ENCODE results near the gene PRKD3.

PRKD3 gene

GRCh38 chr2:37342591-37343220 lies 18.1 kb upstream of the PRKD3 start:
- TF ChIP-seq TAF1 (IDR thresholded peaks at IDR 0.05; ENCODE audit: borderline replicate concordance, insufficient read depth, low read length) (no peak), POLR2AphosphoS5 (IDR thresholded peaks at IDR 0.05; ENCODE audit: low read depth, low read length) (no peak), FOXP2 (optimal IDR thresholded peaks at IDR 0.05; ENCODE audit: borderline replicate concordance, extremely low read depth, extremely low read length, insufficient read depth) (no peak), SIN3A (IDR thresholded peaks at IDR 0.05; ENCODE audit: borderline replicate concordance, insufficient read depth, low read length) (no peak), REST (IDR thresholded peaks at IDR 0.05; ENCODE audit: insufficient read depth in 1 of 2, low read depth in 2 of 2, low read length in 2 of 2) (no peak)

GRCh38 chr2:37340637-37341036 lies 16.0 kb upstream of the PRKD3 start:
- no peak for TF ChIP-seq POLR2AphosphoS5 (IDR thresholded peaks at IDR 0.05; ENCODE audit: low read depth, low read length)

GRCh38 chr2:37338933-37339332 lies 14.3 kb upstream of the PRKD3 start:
- TF ChIP-seq POLR2AphosphoS5 (IDR thresholded peaks at IDR 0.05; ENCODE audit: low read depth, low read length) (no peak), TAF1 (IDR thresholded peaks at IDR 0.05; ENCODE audit: borderline replicate concordance, insufficient read depth, low read length) (no peak), SIN3A (IDR thresholded peaks at IDR 0.05; ENCODE audit: borderline replicate concordance, insufficient read depth, low read length) (no peak), FOXP2 (optimal IDR thresholded peaks at IDR 0.05; ENCODE audit: borderline replicate concordance, extremely low read depth, extremely low read length, insufficient read depth) (no peak), REST (IDR thresholded peaks at IDR 0.05; ENCODE audit: insufficient read depth in 1 of 2, low read depth in 2 of 2, low read length in 2 of 2) (no peak)

DNA sequence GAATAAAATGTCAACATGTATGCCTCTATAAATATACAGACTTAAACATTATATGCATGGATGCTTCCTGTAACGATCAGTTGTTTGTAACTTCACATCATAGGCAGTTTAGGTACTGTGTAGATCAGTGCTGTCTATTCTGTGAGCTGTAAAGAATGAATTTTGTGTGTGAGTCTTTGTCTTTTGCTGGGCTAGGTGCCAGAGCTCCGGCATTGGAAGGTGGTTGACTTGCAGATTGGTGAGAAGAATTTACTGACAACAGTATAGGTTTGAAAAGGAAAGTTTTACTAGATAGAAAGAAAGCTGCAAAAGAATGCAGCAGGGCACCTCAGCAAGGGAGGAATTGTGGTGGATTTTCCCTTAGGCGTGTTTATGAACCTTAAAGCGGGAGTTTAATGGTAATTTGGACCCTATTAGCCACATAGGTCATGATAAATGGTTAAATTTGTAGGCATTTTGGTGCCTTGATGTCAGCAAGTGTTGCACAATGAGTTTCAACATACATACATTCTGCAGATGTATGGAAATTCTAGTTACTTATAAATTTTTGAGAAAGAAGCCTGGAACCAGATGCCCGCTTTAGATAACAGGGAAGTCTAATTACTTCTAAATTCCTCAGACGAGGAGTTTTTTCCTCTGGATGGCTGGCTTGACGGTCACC lies 13.1 kb upstream of the PRKD3 start:
- TF ChIP-seq SIN3A (IDR thresholded peaks at IDR 0.05; ENCODE audit: borderline replicate concordance, insufficient read depth, low read length) (no peak), FOXP2 (optimal IDR thresholded peaks at IDR 0.05; ENCODE audit: borderline replicate concordance, extremely low read depth, extremely low read length, insufficient read depth) (no peak), POLR2AphosphoS5 (IDR thresholded peaks at IDR 0.05; ENCODE audit: low read depth, low read length) (no peak), REST (IDR thresholded peaks at IDR 0.05; ENCODE audit: insufficient read depth in 1 of 2, low read depth in 2 of 2, low read length in 2 of 2) (no peak), TAF1 (IDR thresholded peaks at IDR 0.05; ENCODE audit: borderline replicate concordance, insufficient read depth, low read length) (no peak)

GRCh38 chr2:37335604-37336003 lies 11.0 kb upstream of the PRKD3 start:
- TF ChIP-seq FOXP2 (optimal IDR thresholded peaks at IDR 0.05; ENCODE audit: borderline replicate concordance, extremely low read depth, extremely low read length, insufficient read depth) (no peak), SIN3A (IDR thresholded peaks at IDR 0.05; ENCODE audit: borderline replicate concordance, insufficient read depth, low read length) (no peak), REST (IDR thresholded peaks at IDR 0.05; ENCODE audit: insufficient read depth in 1 of 2, low read depth in 2 of 2, low read length in 2 of 2) (no peak), TAF1 (IDR thresholded peaks at IDR 0.05; ENCODE audit: borderline replicate concordance, insufficient read depth, low read length) (no peak), POLR2AphosphoS5 (IDR thresholded peaks at IDR 0.05; ENCODE audit: low read depth, low read length) (no peak)
